BLaER1 treated with 17β-estradiol and CSF1 and Interleukin-3, amounts not matched to agents 10 nM and 100 nM (cell line): ENCODE data around the gene BRD8.
"Not testable (repeated sequence)": the region's sequence is repeated elsewhere in the genome, so short reads cannot be mapped to it uniquely, and the experiment has no call there.

Experiments
- H3K27ac ChIP-seq, 11 experiments: shearing (Covaris generic); formaldehyde crosslinking; 2 replicates each; pipeline ENCODE4 v1.8.1; 2022
- H3K27me3 ChIP-seq, 11 experiments: shearing (Covaris generic); formaldehyde crosslinking; 2 replicates each; pipeline ENCODE4 v1.8.1; 2022
- H3K36me3 ChIP-seq, 11 experiments: shearing (Covaris generic); formaldehyde crosslinking; 2 replicates each; pipeline ENCODE4 v1.8.1; 2022
- H3K4me1 ChIP-seq, 10 experiments: shearing (Covaris generic); formaldehyde crosslinking; 2 replicates each; pipeline ENCODE4 v1.8.1; 2022
- H3K4me2 ChIP-seq, 11 experiments: shearing (Covaris generic); formaldehyde crosslinking; 2 replicates each; pipeline ENCODE4 v1.8.1; 2022
- H3K4me3 ChIP-seq, 10 experiments: shearing (Covaris generic); formaldehyde crosslinking; 2 replicates each; pipeline ENCODE4 v1.8.1; 2022
- H3K9ac ChIP-seq, 11 experiments: shearing (Covaris generic); formaldehyde crosslinking; 2 replicates each; pipeline ENCODE4 v1.8.1; 2022
- H3K9me3 ChIP-seq, 11 experiments: shearing (Covaris generic); formaldehyde crosslinking; replicated peaks in 1 of 11; 2 replicates each; pipeline ENCODE4 v1.8.1; 2022
- H4K20me1 ChIP-seq, 11 experiments: shearing (Covaris generic); formaldehyde crosslinking; 2 replicates each; pipeline ENCODE4 v1.8.1; 2022
- Cebpa-rat ChIP-seq, 11 experiments: shearing (Covaris generic); IDR thresholded peaks; 2 replicates each; pipeline ENCODE4 v1.8.1; 2022

The BRD8 gene

DNA sequence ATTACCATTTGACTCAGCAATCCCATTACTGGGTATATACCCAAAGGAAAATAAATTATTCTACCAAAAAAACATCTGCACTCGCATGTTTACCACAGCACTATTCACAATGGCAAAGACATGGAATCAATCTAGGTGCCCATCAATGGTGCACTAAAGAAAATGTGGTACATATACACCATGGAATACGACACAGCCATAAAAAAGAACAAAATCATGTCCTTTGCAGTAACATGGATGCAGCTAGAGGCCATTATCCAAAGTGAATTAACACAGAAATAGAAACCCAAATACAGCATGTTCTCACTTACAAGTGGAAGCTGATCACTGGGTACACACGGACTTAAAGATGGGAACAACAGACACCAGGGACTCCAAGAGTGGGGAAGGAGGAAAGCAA is 32.6 kb upstream of the BRD8 start:
- no peaks in the 10 kb centered on the region for H3K27me3 ChIP-seq
- H3K9me3 ChIP-seq = no peaks in the 10 kb centered on the region
- peaks cover 15 to 25% (median 23%) of the 10 kb centered on the region in 10 experiments for H3K4me1 ChIP-seq
- no peak overlapping the region for H3K4me3 ChIP-seq
- peaks cover 0 to 18% (median 9%) of the 10 kb centered on the region in 11 experiments; a peak in 11 of 22 replicates for H4K20me1 ChIP-seq
- no peak overlapping the region for H3K9ac ChIP-seq
- TF ChIP-seq Cebpa-rat (IDR thresholded peaks at IDR 0.05) = no peak
- H3K36me3 ChIP-seq = peaks cover 30 to 61% (median 54%) of the 10 kb centered on the region in 11 experiments
- H3K4me2 ChIP-seq = peak overlapping the region in 9 of 11 experiments; percentile 10 to 96 (median 91); a peak in 12 of 22 replicates
- no peak overlapping the region for H3K27ac ChIP-seq

DNA sequence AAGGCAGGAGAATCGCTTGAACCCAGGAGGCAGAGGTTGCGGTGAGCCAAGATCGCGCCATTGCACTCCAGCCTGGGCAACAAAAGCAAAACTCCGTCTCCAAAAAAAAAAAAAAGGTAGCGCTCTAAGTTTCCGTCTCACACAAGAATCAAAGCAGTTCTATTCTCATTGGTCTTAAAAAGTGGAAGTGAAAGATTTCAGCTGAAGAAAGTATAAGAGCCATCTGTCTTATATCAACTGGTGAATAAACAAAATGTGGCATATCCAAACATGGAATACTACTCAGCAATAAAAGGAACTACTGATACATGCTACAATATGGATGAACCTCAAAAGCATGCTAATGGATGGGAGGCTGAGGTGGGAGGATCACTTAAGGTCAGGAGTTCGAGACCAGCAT is 15.4 kb upstream of the BRD8 start:
- peaks cover 0 to 12% (median 0%) of the 10 kb centered on the region in 11 experiments; a peak in 6 of 22 replicates for H4K20me1 ChIP-seq

DNA sequence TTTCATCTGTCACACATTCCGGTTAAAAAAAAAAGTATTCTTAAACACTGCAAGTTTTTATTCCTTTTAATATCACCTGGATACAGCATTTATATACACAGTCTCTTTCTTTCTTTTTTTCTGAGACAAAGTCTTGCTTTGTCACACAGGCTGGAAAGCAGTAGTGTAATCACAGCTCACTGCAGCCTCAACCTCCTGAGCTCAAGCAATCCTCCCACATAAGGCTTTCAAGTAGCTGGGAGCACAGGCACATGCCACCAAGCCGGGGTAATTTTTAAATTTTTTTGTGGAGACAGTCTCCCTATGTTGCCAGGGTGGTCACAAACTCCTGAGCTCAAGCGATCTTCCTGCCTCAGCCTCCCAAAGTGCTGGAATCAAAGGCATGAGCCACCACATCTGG is 14.4 kb upstream of the BRD8 start:
- Histone ChIP-seq H3K27me3 (no peaks in the 10 kb centered on the region), H3K9ac (no peak overlapping the region), H3K4me3 (no peak overlapping the region), H3K9me3 (peaks cover 0 to 11% (median 0%) of the 10 kb centered on the region in 11 experiments; a peak in 4 of 22 replicates), H3K36me3 (peaks cover 92 to 96% (median 96%) of the 10 kb centered on the region in 11 experiments), H4K20me1 (peaks cover 0 to 18% (median 0%) of the 10 kb centered on the region in 11 experiments; a peak in 10 of 22 replicates), H3K4me1 (no peaks in the 10 kb centered on the region), H3K27ac (no peak overlapping the region), H3K4me2 (no peak overlapping the region)
- TF ChIP-seq Cebpa-rat (IDR thresholded peaks at IDR 0.05) = no peak

More for the DNA sequence above, 15.4 kb upstream of the BRD8 start:
- Histone ChIP-seq H3K9me3 (peaks cover 0 to 11% (median 0%) of the 10 kb centered on the region in 11 experiments; a peak in 4 of 22 replicates), H3K36me3 (peaks cover 92 to 96% (median 96%) of the 10 kb centered on the region in 11 experiments)
- not testable (repeated sequence) for H3K27ac ChIP-seq, H3K9ac ChIP-seq, H3K4me1 ChIP-seq, H3K4me3 ChIP-seq, H3K4me2 ChIP-seq, H3K27me3 ChIP-seq

DNA sequence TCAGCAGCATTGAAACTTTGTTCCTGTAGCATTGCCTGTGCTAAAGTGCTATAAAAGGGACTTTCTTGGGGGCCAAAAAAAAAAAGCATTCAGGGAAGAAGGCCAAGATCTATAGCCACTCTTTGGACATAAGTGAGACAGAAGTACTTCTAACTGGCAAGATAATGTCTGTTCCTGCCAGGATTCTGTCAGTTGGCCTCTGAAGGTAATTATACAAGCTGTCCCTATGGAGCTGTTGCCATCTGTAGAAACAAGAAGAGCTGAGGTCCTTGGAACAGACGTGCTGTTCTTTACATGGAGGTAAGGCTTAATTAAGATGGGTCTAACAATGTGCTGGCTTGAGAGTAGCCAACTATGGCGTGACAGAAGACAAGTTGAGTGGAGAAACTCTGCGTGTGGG is 10.2 kb upstream of the BRD8 start:
- Histone ChIP-seq H3K4me3 (no peak overlapping the region), H3K9ac (no peak overlapping the region), H3K9me3 (no peaks in the 10 kb centered on the region), H3K4me1 (peaks cover 0 to 14% (median 3%) of the 10 kb centered on the region in 10 experiments; a peak in 8 of 20 replicates), H4K20me1 (peaks cover 0 to 29% (median 11%) of the 10 kb centered on the region in 11 experiments; a peak in 12 of 22 replicates), H3K27me3 (no peaks in the 10 kb centered on the region), H3K36me3 (peaks cover 98 to 100% (median 100%) of the 10 kb centered on the region in 11 experiments), H3K27ac (no peak overlapping the region), H3K4me2 (no peak overlapping the region)
- TF ChIP-seq Cebpa-rat (IDR thresholded peaks at IDR 0.05) = no peak

DNA sequence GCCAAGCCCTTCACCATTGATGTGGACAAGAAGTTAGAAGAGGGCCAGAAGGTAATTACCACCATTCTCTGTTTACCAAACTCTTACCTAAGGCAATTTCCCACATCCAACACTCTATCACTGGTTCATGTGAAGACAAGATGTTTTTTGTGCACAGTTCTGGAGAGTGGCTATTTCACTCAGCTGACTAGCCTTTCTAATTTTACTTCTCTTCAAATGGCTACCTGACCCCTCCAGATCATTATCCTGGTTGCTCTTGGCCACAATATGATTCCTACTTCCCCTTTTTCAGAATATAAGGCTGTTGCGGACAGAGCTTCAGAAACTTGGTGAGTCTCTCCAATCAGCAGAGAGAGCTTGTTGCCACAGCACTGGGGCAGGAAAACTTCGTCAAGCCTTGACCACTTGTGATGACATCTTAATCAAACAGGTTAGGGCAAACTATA is 7.6 kb upstream of the BRD8 start:
- H3K9ac ChIP-seq = peak overlapping the region in 6 of 11 experiments; percentile 5 to 44 (median 16); a peak in 4 of 22 replicates
- H3K4me3 ChIP-seq = no peak overlapping the region
- peak overlapping the region in 2 of 11 experiments; percentile 9 to 14; a peak in 1 of 22 replicates for H3K4me2 ChIP-seq
- H3K36me3 ChIP-seq = peaks cover 92 to 100% (median 100%) of the 10 kb centered on the region in 11 experiments
- H3K4me1 ChIP-seq = peaks cover 0 to 19% (median 3%) of the 10 kb centered on the region in 10 experiments; a peak in 10 of 20 replicates
- H3K9me3 ChIP-seq = no peaks in the 10 kb centered on the region
- no peak for TF ChIP-seq Cebpa-rat (IDR thresholded peaks at IDR 0.05)
- peak overlapping the region in 3 of 11 experiments; percentile 0 to 12 (median 9); a peak in 2 of 22 replicates for H3K27ac ChIP-seq
- peaks cover 0 to 51% (median 17%) of the 10 kb centered on the region in 11 experiments; a peak in 13 of 22 replicates for H4K20me1 ChIP-seq
- H3K27me3 ChIP-seq = no peaks in the 10 kb centered on the region

DNA sequence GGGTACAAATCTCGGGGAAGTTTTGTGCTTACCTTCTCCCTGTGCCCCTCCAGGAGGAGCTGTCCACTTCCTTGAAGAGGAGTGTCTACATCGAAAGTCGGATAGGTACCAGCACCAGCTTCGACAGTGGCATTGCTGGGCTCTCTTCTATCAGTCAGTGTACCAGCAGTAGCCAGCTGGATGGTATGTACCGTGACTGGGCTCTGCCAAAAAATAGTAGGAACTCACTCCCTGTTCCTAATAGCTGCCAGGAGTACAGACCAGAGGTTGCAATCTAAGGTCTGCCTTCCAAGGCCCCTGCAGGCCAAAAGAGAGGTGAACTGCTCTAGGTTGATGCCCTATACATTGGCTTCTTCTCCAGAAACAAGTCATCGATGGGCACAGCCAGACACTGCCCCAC is 4.4 kb upstream of the BRD8 start:
- Histone ChIP-seq H3K4me1 (peaks cover 16 to 35% (median 18%) of the 10 kb centered on the region in 10 experiments), H3K4me3 (no peak overlapping the region), H4K20me1 (peaks cover 0 to 57% (median 17%) of the 10 kb centered on the region in 11 experiments; a peak in 14 of 22 replicates), H3K36me3 (peaks cover 60 to 74% (median 73%) of the 10 kb centered on the region in 11 experiments), H3K27ac (no peak overlapping the region), H3K4me2 (no peak overlapping the region), H3K27me3 (no peaks in the 10 kb centered on the region), H3K9ac (no peak overlapping the region), H3K9me3 (no peaks in the 10 kb centered on the region)
- TF ChIP-seq Cebpa-rat (IDR thresholded peaks at IDR 0.05) = no peak

DNA sequence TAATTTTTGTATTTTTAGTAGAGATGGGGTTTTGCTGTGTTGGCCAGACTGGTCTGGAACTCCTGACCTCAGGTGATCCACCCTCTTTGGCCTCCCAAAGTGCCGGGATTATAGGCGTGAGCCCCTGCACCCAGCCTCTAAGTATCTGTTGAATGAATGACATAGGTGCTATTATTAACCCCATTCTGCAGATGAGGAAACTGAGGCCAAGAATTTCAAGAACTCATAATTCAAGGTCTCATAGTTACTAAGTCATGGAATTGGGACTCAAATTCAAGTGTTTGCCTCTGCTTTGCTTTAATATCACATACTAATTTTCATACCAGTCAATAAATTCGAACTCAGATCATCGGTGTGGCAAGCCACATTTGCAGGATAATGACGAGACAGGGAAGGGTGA is 2.4 kb upstream of the BRD8 start:
- Histone ChIP-seq H4K20me1 (peaks cover 0 to 57% (median 28%) of the 10 kb centered on the region in 11 experiments; a peak in 19 of 22 replicates), H3K9me3 (no peaks in the 10 kb centered on the region), H3K27me3 (no peaks in the 10 kb centered on the region), H3K4me2 (peak overlapping the region in 10 of 11 experiments; percentile 88 to 97 (median 94); a peak in 18 of 22 replicates), H3K27ac (peak overlapping the region in 4 of 11 experiments; percentile 11 to 38 (median 30); a peak in 2 of 22 replicates), H3K9ac (peak overlapping the region; percentile 4 to 95 (median 87); a peak in 17 of 22 replicates), H3K4me1 (peaks cover 27 to 46% (median 35%) of the 10 kb centered on the region in 10 experiments), H3K36me3 (peaks cover 53 to 70% (median 66%) of the 10 kb centered on the region in 11 experiments), H3K4me3 (peak overlapping the region in 3 of 10 experiments; percentile 85 to 99 (median 86); a peak in 6 of 20 replicates)
- no peak for TF ChIP-seq Cebpa-rat (IDR thresholded peaks at IDR 0.05)

DNA sequence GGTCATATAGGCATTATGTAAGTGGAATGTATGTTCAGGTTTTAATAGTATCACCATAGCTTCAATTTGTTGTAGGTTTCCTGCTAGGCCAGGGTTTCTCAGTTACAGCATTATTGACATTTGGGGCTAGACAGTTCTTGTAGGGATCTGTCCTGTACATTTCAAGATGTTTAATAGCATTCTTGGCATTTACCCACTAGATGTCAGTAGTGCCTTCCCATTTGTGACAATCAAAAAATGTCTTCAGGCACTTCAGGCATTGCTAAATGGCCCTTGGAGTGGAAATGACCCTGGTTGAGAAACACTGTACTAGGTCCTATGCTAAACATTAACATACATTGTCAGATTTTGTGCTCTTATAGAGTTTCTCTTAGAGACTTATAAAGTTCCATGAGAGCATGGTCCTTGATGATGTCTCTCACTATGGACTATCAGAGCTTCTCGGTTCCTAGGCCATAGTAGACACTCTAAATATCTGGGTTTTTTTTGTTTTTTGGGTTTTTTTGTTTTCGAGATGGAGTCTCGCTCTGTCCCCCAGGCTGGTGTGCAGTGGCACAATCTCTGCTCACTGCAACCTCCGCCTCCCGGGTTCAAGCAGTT is 1.9 kb upstream of the BRD8 start:
- H3K27ac ChIP-seq = peak overlapping the region in 8 of 11 experiments; percentile 23 to 96 (median 92); a peak in 11 of 22 replicates
- peaks cover 53 to 70% (median 66%) of the 10 kb centered on the region in 11 experiments for H3K36me3 ChIP-seq
- H3K9me3 ChIP-seq = no peaks in the 10 kb centered on the region
- H3K9ac ChIP-seq = peak overlapping the region in 10 of 11 experiments; percentile 20 to 95 (median 91); a peak in 20 of 22 replicates
- H3K4me2 ChIP-seq = peak overlapping the region; percentile 88 to 98 (median 94)
- H4K20me1 ChIP-seq = peaks cover 0 to 51% (median 34%) of the 10 kb centered on the region in 11 experiments; a peak in 18 of 22 replicates
- H3K4me1 ChIP-seq = peaks cover 26 to 40% (median 35%) of the 10 kb centered on the region in 10 experiments
- peak overlapping the region in 9 of 10 experiments; percentile 81 to 99 (median 85); a peak in 18 of 20 replicates for H3K4me3 ChIP-seq
- no peaks in the 10 kb centered on the region for H3K27me3 ChIP-seq
- TF ChIP-seq Cebpa-rat (IDR thresholded peaks at IDR 0.05) = no peak
